ENCODE results near the gene CSMD2. TPM values are rescaled to one million over a fixed set of nuclear protein-coding genes. Genes with fewer than 3 reads are reported as not detected.

Gene CSMD2
- total and polyA plus RNA-seq, 2 of the 8 experiments (the other 6 are each of a cell fraction or from before 2014, with no cell fraction given), result 7.0 to 14.7 TPM

DNA sequence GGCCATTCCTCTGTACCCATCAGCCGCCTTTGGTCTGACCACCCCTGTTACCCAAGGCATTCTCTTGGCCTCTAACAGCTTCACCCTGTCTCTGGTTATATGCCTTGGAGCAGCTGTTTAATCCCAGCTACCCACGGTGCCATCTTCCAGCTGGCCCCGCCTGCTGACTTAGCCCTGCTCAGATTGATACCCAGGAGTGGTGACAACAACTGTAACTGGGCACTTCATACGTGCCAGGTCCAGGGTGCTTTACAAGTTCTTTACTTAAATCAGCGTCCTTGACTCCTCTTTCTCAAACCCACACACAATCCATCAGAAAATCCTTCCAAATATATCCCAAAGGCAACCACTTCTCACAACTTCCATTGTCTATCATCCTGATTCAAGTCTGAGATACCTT is 338.3 kb downstream of the CSMD2 start (continued):
- TF ChIP-seq GABPA (IDR thresholded peaks at IDR 0.05; ENCODE audit: borderline replicate concordance, insufficient read depth, low read length), result no peak
- TF ChIP-seq SIX5 (IDR thresholded peaks at IDR 0.05; ENCODE audit: low read depth, low read length), result no peak
- TF ChIP-seq ATF3 (IDR thresholded peaks at IDR 0.05; ENCODE audit: insufficient read depth, low read depth, low read length), result no peak
